ENCODE measurements around the gene FTSJ3. TPM values are rescaled to one million over a fixed set of nuclear protein-coding genes. Genes with fewer than 3 reads are reported as not detected.
"Not testable (repeated sequence)": the region's sequence is repeated elsewhere in the genome, so short reads cannot be mapped to it uniquely, and the experiment has no call there.

The FTSJ3 gene
- polyA plus RNA-seq, 1 of the 3 experiments (the other 2 are of a cell fraction), result 148 TPM

GRCh38 chr17:63874693-63875092, 47.2 kb upstream of the FTSJ3 start:
- H3K36me3 ChIP-seq (replicated peaks in 1 of 2; ENCODE audit: control insufficient read depth in 1 of 2, insufficient read depth in 2 of 2, low read length in 1 of 2); H3K4me3 ChIP-seq (ENCODE audit: low read depth in 2 of 2, low read length in 1 of 2); H3K4me1 ChIP-seq (ENCODE audit: control insufficient read depth in 1 of 2, insufficient read depth in 2 of 2, low read depth in 1 of 2, low read length in 1 of 2); H3K9me2 ChIP-seq; H3K4me2 ChIP-seq; DNase-seq; H3K9ac ChIP-seq; H4K20me1 ChIP-seq (ENCODE audit: insufficient read depth); H3K79me2 ChIP-seq (ENCODE audit: insufficient read depth); H3K27me3 ChIP-seq (ENCODE audit: insufficient read depth); H3K27ac ChIP-seq (ENCODE audit: low read depth in 2 of 2, low read length in 1 of 2); H3K9me3 ChIP-seq; H2AFZ ChIP-seq (ENCODE audit: low read depth); H3F3A ChIP-seq (replicated peaks; ENCODE audit: insufficient read depth); POLR2A ChIA-PET: not testable (repeated sequence)
- CTCF ChIA-PET, result interaction anchor here (0.6 to 0.7 kb wide), 2 partner anchors 9 to 44 kb away, joined by 3 to 4 read pairs; no protein-coding TSS in a partner anchor
- WGBS (ENCODE audit: low lambda C conversion rate), result 69% methylated on average over 5 of the region's 6 CpGs

- 0 out of 2 replicates have a peak, but pooled peaks have one; percentile 7 for TF ChIP-seq CTCF (IDR thresholded peaks at IDR 0.05)
- CTCF ChIA-PET, result interaction anchor here (0.6 to 0.7 kb wide), 2 partner anchors 8 to 44 kb away, joined by 3 to 4 read pairs; no protein-coding TSS in a partner anchor
- H3K9ac ChIP-seq; H3K9me2 ChIP-seq; H3K4me3 ChIP-seq (ENCODE audit: low read depth in 2 of 2, low read length in 1 of 2); H3K4me1 ChIP-seq (ENCODE audit: control insufficient read depth in 1 of 2, insufficient read depth in 2 of 2, low read depth in 1 of 2, low read length in 1 of 2); POLR2A ChIA-PET; H3K27ac ChIP-seq (ENCODE audit: low read depth in 2 of 2, low read length in 1 of 2); H3K36me3 ChIP-seq (replicated peaks in 1 of 2; ENCODE audit: control insufficient read depth in 1 of 2, insufficient read depth in 2 of 2, low read length in 1 of 2); H3K4me2 ChIP-seq; H3F3A ChIP-seq (replicated peaks; ENCODE audit: insufficient read depth); H4K20me1 ChIP-seq (ENCODE audit: insufficient read depth); H3K79me2 ChIP-seq (ENCODE audit: insufficient read depth); H3K27me3 ChIP-seq (ENCODE audit: insufficient read depth); H2AFZ ChIP-seq (ENCODE audit: low read depth); DNase-seq; H3K9me3 ChIP-seq: not testable (repeated sequence)
- 70% methylated on average over 4 of the region's 8 CpGs for WGBS (ENCODE audit: low lambda C conversion rate)
These were observed 46.7 kb upstream of the FTSJ3 start for GRCh38 chr17:63874061-63874626.

- H3K4me3 ChIP-seq (ENCODE audit: low read depth in 2 of 2, low read length in 1 of 2); H3K36me3 ChIP-seq (replicated peaks in 1 of 2; ENCODE audit: control insufficient read depth in 1 of 2, insufficient read depth in 2 of 2, low read length in 1 of 2); H3F3A ChIP-seq (replicated peaks; ENCODE audit: insufficient read depth); H2AFZ ChIP-seq (ENCODE audit: low read depth); POLR2A ChIA-PET; H3K4me2 ChIP-seq; H3K9me3 ChIP-seq; H3K27me3 ChIP-seq (ENCODE audit: insufficient read depth); CTCF ChIA-PET; H3K4me1 ChIP-seq (ENCODE audit: control insufficient read depth in 1 of 2, insufficient read depth in 2 of 2, low read depth in 1 of 2, low read length in 1 of 2); H3K27ac ChIP-seq (ENCODE audit: low read depth in 2 of 2, low read length in 1 of 2); H4K20me1 ChIP-seq (ENCODE audit: insufficient read depth); H3K9ac ChIP-seq; H3K9me2 ChIP-seq; H3K79me2 ChIP-seq (ENCODE audit: insufficient read depth); DNase-seq: not testable (repeated sequence)
- 90% methylated on average over 2 of the region's 7 CpGs for WGBS (ENCODE audit: low lambda C conversion rate)
These were observed 46.1 kb upstream of the FTSJ3 start, which contains the start of gene CSH2 for GRCh38 chr17:63873577-63873976. Gene CSH2 (minus strand): TSS chr17:63873677. CDS start chr17:63873614, 63 bp downstream.

- H4K20me1 ChIP-seq (ENCODE audit: insufficient read depth); H3K4me2 ChIP-seq; H3K27ac ChIP-seq (ENCODE audit: low read depth in 2 of 2, low read length in 1 of 2); H3K9ac ChIP-seq; H2AFZ ChIP-seq (ENCODE audit: low read depth); H3K36me3 ChIP-seq (replicated peaks in 1 of 2; ENCODE audit: control insufficient read depth in 1 of 2, insufficient read depth in 2 of 2, low read length in 1 of 2); H3F3A ChIP-seq (replicated peaks; ENCODE audit: insufficient read depth); H3K4me1 ChIP-seq (ENCODE audit: control insufficient read depth in 1 of 2, insufficient read depth in 2 of 2, low read depth in 1 of 2, low read length in 1 of 2); H3K9me3 ChIP-seq; H3K4me3 ChIP-seq (ENCODE audit: low read depth in 2 of 2, low read length in 1 of 2); H3K79me2 ChIP-seq (ENCODE audit: insufficient read depth); POLR2A ChIA-PET; H3K9me2 ChIP-seq; H3K27me3 ChIP-seq (ENCODE audit: insufficient read depth); DNase-seq: not testable (repeated sequence)
- 83% methylated on average over 4 of the region's 15 CpGs for WGBS (ENCODE audit: low lambda C conversion rate)
- CTCF ChIA-PET, result interaction anchor here (0.9 kb wide), 1 partner anchor 18 kb away, joined by 3 read pairs; no protein-coding TSS in a partner anchor
These were observed 44.3 kb upstream of the FTSJ3 start for GRCh38 chr17:63871646-63872365.

- H3K4me1 ChIP-seq (ENCODE audit: control insufficient read depth in 1 of 2, insufficient read depth in 2 of 2, low read depth in 1 of 2, low read length in 1 of 2); H3F3A ChIP-seq (replicated peaks; ENCODE audit: insufficient read depth); H3K4me2 ChIP-seq; H3K79me2 ChIP-seq (ENCODE audit: insufficient read depth); H3K36me3 ChIP-seq (replicated peaks in 1 of 2; ENCODE audit: control insufficient read depth in 1 of 2, insufficient read depth in 2 of 2, low read length in 1 of 2); POLR2A ChIA-PET; H3K9me3 ChIP-seq; DNase-seq; H3K9me2 ChIP-seq; H3K4me3 ChIP-seq (ENCODE audit: low read depth in 2 of 2, low read length in 1 of 2); H2AFZ ChIP-seq (ENCODE audit: low read depth); H3K27ac ChIP-seq (ENCODE audit: low read depth in 2 of 2, low read length in 1 of 2); H4K20me1 ChIP-seq (ENCODE audit: insufficient read depth); CTCF ChIA-PET; H3K27me3 ChIP-seq (ENCODE audit: insufficient read depth); H3K9ac ChIP-seq: not testable (repeated sequence)
- 88% methylated on average over 4 of the region's 4 CpGs for WGBS (ENCODE audit: low lambda C conversion rate)
These were observed 42.8 kb upstream of the FTSJ3 start for GRCh38 chr17:63870292-63870665.
